Stimulated activated CD8-positive, alpha-beta memory T cell treated with anti-CD3 and anti-CD28 coated beads, Interleukin-7, amount 100 ng/mL, for 4 hours (primary cell): Measurements from ENCODE around the gene SRGAP3.
A peak's percentile ranks its signal among the peaks of the same experiment; 100 is the strongest.

ENCODE experiments used
- DNase-seq, 2 donors: peaks; one replicate each; pipeline ENCODE4 v3.0.0-alpha.2; 2020; ENCODE audit warnings: low read depth in 2 of 2

SRGAP3 gene

DNA sequence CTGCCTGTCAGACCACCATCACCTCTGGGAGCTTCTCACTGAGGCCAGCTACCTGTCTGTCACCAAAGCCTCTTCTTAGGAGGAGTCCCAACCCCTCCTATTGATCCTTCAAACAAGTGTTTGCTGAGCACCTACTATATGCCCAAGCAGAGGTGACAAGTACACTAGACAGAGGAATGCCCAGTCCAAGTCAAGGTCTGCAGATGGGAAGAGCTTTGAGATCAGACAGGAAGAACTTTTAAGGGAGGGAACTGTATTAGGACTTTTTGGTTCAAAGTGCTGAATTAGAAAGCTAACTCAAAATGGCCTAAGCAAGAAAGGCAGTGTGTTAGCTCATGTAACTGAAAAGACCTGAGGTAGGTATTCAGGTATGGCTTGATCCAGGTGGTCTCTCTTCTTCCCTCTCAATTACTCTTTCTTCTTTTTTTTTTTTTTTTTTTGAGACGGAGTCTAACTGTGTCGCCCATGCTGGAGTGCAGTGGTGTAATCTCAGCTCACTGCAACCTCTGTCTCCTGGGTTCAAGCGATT is 282.6 kb downstream of the SRGAP3 start:
- DNase-seq: no peak

- DNase-seq: no peak
Observed at GRCh38 chr3:8966150-8966819, 283.2 kb downstream of the SRGAP3 start.

DNA sequence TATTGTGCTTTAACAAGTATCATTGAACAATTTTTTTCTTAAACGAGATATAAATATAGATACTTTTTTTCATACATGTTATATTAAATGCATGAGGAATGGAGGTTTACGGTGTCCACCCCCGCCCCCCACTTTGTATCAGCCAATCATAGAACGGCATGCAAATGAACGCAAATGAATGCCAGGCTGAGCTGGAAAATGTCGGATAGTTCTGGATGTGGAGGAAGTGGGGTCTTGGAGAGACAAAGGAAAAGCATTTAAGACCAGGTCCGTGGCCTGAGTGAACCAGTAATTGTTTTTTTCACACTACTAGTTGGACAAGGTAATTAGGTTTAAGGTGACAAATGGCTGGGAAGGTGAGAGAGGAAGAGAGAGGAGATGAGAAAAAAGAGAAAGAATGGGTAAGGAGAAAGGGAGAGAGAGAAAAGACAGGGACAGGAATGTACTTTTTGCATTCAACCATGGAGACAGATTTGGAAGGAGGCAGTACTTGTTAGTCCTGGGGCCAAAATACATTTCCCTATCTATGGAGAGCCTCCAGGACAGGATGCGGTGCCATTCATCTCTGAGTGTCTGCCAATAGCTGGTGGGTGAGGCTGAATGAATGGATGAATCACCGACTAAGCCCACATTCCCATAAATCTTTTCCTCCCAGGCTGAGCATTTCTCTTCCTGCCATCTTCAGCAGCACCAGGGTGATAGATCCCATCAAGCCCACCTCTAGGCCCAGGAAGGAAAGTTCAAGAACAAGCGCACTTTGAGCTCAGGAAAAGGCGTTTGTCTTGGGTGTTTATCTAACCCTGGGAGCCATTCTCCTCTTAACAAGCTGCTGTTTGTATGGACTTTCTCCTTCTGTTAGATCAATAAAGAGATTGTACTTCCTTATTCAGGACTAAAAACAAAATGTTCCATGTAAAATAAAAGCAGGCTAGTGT is 284.7 kb downstream of the SRGAP3 start:
- DNase-seq: no peak

DNA sequence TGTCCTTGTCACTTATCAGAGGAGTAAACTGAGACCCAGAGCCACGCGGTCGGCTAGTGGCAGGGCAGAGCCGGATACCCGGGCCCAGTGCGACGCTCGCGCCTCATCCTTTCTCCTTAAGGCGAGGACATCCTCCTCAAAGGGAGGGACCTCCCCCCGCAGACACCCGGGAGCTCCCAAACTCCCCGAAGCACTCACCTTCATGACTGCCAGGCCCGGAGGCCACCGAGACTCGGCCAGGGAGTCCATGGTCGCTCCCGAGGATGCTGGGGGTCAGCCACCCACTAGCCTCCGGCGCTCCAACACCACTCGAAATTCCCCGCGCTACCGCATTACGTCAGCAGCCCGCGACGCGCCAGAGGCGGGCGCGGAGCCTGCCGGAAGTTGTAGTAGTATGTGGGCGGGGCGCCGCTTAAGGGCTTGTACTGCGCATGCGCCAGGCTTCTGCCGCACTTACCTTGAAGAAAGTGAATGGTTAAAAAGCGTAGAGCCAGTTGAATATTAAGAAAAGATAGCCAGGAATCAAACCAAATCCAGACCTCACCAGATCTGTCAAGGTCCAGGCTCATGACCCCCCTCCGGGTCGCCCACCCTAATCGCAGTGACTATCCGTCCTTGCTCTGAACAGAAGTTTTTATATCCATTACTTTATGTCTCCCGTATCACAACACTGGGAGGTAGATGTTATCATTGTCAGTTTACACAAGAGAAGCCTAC is 286.2 kb downstream of the SRGAP3 start, which contains the start of gene RAD18:
Gene RAD18 (minus strand): TSS at position 336 of the 717 bp plus-strand sequence. CDS start 87 bp downstream, at position 249.
- peak; percentile 82 to 84 for DNase-seq

GRCh38 chr3:8962226-8962861 is 287.1 kb downstream of the SRGAP3 start:
- no peak for DNase-seq

- DNase-seq: no peak
Observed at GRCh38 chr3:8959668-8960067, 289.8 kb downstream of the SRGAP3 start.

GRCh38 chr3:8954938-8955763 is 294.3 kb downstream of the SRGAP3 start:
- no peak for DNase-seq

DNA sequence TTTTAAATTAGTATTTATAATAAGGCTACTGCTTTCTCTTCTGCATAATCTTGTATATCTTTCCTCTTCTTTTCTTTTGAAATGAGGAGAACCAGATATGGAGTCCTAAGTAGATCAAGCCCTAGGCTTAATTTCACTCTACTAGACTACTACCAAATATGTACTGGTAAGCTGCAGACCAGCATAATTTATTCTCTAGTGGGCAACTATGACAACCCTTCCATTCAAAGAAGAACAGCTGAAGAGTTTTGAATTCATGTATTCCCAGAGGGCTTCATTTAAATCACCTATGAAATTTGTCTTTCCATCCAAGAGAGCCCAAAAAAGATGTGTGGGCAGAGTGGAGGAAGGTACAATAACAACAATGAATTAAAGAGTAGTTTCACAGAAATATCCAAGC is 296.1 kb downstream of the SRGAP3 start:
- DNase-seq: no peak

GRCh38 chr3:8952130-8952529 is 297.3 kb downstream of the SRGAP3 start:
- no peak for DNase-seq

- no peak for DNase-seq
Observed at GRCh38 chr3:8945890-8946600, 303.4 kb downstream of the SRGAP3 start.

DNA sequence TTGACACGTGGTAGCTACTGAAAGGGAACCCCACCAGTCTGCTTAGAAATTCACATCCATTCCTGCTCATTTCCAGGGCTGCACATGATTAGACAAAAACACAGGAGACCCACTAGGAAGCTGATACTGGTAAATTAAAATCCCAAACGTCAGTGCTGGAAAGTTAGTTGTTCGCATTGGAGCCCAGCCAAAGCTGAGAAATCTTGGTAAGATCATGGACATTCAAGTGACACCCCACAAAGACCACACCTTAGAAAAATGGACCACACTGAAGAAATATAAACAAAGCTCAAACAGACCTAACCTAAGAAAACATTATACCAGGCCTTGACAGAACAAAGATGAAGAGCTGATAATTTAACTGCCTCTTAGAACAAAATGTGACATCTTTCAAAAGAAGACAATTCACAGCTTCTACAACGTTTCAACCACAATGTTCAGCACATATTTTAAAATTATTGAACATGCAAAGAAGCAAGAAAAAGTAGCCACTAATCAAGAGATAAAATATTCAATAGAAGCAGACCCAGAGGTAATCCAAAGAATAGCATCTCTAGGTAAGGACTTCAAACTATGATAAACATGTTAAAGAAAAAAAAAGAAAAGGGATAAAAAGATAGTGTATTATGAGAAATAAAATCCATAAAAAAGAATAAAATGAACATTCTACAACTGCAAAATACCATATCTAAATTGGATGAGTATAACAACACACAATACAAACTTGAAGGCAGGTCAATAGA is 306.5 kb downstream of the SRGAP3 start:
- DNase-seq: no peak

- no peak for DNase-seq
Observed at GRCh38 chr3:8942115-8942514, 307.3 kb downstream of the SRGAP3 start.

- no peak for DNase-seq
Observed at GRCh38 chr3:8938021-8938420, 311.4 kb downstream of the SRGAP3 start.

DNA sequence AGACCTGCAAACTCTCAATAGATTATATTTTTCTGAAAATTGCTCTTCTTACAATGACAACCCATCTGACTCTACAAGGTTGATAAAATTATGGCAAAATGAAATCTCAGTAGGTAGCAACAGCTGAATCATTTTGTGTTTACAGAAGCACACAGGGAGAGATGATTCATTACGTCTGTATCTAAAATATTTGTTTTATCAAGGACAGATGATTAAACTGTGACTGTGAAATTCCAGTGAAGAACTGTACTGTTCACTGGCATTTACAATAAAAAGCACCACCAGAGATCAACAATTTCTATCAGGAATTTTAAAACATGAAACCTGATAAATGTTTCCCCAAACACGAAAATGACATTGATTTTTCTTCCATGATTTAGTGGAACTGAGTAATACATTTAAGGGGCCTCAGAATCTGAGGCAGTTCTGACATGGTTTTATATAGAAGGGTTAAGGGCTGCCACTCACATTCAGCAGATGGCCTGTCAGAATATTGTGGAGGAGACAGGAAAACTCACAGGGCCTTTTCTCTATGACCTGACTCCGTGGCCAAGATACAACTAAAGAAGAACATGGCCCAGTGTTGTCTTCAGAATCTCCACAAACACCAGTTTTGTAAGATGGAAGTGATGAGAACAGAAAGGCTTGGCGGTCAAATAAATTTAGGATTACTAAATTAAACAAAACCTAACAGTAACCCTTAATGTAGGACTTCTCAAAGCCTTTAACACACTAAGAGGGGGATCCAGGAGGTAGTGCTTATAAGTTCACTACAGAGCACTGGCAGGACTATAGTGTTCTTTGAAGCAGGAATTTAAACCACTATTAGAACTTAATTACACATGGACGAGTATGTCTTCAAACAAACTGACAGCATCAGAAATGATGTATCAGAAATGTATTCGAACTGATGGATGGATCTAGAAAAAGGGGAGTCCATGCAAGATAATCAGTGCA is 312.1 kb downstream of the SRGAP3 start:
- no peak for DNase-seq

DNA sequence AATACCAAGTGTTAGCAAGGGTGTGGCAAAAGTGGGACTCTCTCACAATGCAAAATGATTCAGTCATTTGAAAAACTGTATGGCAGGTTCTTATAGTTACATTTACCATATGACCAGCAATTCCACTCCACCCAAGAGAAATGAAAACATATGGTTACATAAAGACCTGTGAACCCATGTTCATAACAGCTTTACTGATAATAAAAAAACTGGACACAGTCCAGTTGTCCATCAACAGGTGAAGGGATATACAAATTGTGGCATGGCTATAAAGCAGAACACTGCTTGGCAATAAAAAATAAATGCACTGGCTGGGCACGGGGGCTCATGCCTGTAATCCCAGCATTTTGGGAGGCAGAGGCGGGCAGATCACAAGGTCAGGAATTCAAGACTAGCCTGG is 316.9 kb downstream of the SRGAP3 start:
- no peak for DNase-seq

DNA sequence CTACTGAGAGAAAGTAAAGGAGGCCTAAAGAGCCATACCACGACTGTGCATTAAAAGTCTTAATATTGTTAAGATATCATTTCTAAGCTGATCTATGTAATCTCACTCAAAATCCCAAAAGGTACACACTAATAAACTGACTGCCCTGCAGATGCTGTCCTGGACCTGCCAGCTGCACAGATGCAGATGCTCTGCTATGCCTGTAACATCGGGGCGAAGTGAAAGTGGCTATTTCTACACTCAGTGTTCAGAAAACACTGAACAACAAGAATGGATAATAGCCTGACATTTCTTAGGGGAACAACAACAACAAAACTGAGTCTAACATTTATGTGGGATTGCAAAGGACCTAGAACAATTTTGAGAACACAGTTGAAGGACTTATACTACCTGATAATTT is 318.1 kb downstream of the SRGAP3 start:
- no peak for DNase-seq
